Trophoblast cell (in vitro differentiated cells and primary cell): ENCODE measurements around the gene MYBPC1.
A peak's percentile ranks its signal among the peaks of the same experiment; 100 is the strongest.

Experiments used
- DNase-seq, 2 donors: peaks; one replicate each; pipeline ENCODE4 v3.0.0-alpha.2; 2016
- H2AFZ ChIP-seq: 2 replicates; pipeline ENCODE4 v1.6.1; 2013; ENCODE audit warnings: low read length, moderate library complexity, mild to moderate bottlenecking; ENCODE audit not compliant: insufficient read depth, poor library complexity
- H2AK5ac ChIP-seq: 2 replicates; pipeline ENCODE4 v1.6.1; 2013; ENCODE audit warnings: mild to moderate bottlenecking, low read length
- H2BK120ac ChIP-seq: 2 replicates; pipeline ENCODE4 v1.6.1; 2013; ENCODE audit warnings: low read length, mild to moderate bottlenecking, moderate library complexity; ENCODE audit not compliant: insufficient read depth, poor library complexity
- H2BK12ac ChIP-seq: 2 replicates; pipeline ENCODE4 v1.6.1; 2013; ENCODE audit warnings: mild to moderate bottlenecking, low read length, moderate library complexity
- H2BK5ac ChIP-seq: 2 replicates; pipeline ENCODE4 v1.6.1; 2013; ENCODE audit warnings: low read length, low read depth, moderate library complexity, mild to moderate bottlenecking; ENCODE audit not compliant: poor library complexity
- H3K14ac ChIP-seq: 2 replicates; pipeline ENCODE4 v1.6.1; 2013; ENCODE audit warnings: mild to moderate bottlenecking, low read length
- H3K18ac ChIP-seq: 2 replicates; pipeline ENCODE4 v1.6.1; 2013; ENCODE audit warnings: mild to moderate bottlenecking, low read length
- H3K23ac ChIP-seq: 2 replicates; pipeline ENCODE4 v1.6.1; 2013; ENCODE audit warnings: low read length
- H3K27ac ChIP-seq: 2 replicates; pipeline ENCODE4 v1.5.1; 2013; ENCODE audit warnings: low read depth, mild to moderate bottlenecking, inconsistent platforms, low read length, moderate library complexity
- H3K27me3 ChIP-seq: 2 replicates; pipeline ENCODE4 v1.6.1; 2013; ENCODE audit warnings: inconsistent platforms, mild to moderate bottlenecking, low read length, moderate library complexity; ENCODE audit not compliant: insufficient read depth
- H3K36me3 ChIP-seq, 2 experiments: 1 replicate in 1 of 2; 2 replicates in 1 of 2; pipeline ENCODE4 v1.6.1; 2013; ENCODE audit warnings: low read length in 2 of 2, mild to moderate bottlenecking in 2 of 2, moderate library complexity in 1 of 2; ENCODE audit not compliant: insufficient read depth in 2 of 2, control insufficient read depth in 1 of 2
- H3K4ac ChIP-seq: 2 replicates; pipeline ENCODE4 v1.6.1; 2013; ENCODE audit warnings: low read depth, mild to moderate bottlenecking, low read length, moderate library complexity
- H3K4me1 ChIP-seq, 2 experiments: 1 replicate in 1 of 2; 2 replicates in 1 of 2; pipeline ENCODE4 v1.6.1; 2013; ENCODE audit warnings: low read length in 2 of 2, mild to moderate bottlenecking in 2 of 2, moderate library complexity in 1 of 2; ENCODE audit not compliant: insufficient read depth in 2 of 2, control insufficient read depth in 1 of 2
- H3K4me2 ChIP-seq: 2 replicates; pipeline ENCODE4 v1.6.1; 2013; ENCODE audit warnings: inconsistent platforms, mild to moderate bottlenecking, low read length, moderate library complexity
- H3K4me3 ChIP-seq: 2 replicates; pipeline ENCODE4 v1.5.1; 2013; ENCODE audit warnings: mild to moderate bottlenecking, low read depth, low read length, inconsistent platforms
- H3K79me1 ChIP-seq: one replicate; pipeline ENCODE4 v1.6.1; 2013; ENCODE audit warnings: low read length
- H3K79me2 ChIP-seq: 2 replicates; pipeline ENCODE4 v1.6.1; 2013; ENCODE audit warnings: low read length, mild to moderate bottlenecking; ENCODE audit not compliant: control insufficient read depth, insufficient read depth, poor library complexity
- H3K9ac ChIP-seq: 2 replicates; pipeline ENCODE4 v1.6.1; 2013; ENCODE audit warnings: mild to moderate bottlenecking, low read length
- H3K9me3 ChIP-seq: 2 replicates; pipeline ENCODE4 v1.6.1; 2013; ENCODE audit warnings: low read depth, mild to moderate bottlenecking, control low read depth, inconsistent platforms, low read length; ENCODE audit not compliant: insufficient read depth
- H4K12ac ChIP-seq: 2 replicates; pipeline ENCODE4 v1.6.1; 2013; ENCODE audit warnings: low read depth, mild to moderate bottlenecking, low read length, moderate library complexity
- H4K8ac ChIP-seq: 2 replicates; pipeline ENCODE4 v1.6.1; 2013; ENCODE audit warnings: low read depth, mild to moderate bottlenecking, low read length, moderate library complexity
- H4K91ac ChIP-seq: one replicate; pipeline ENCODE4 v1.6.1; 2013; ENCODE audit warnings: low read depth, mild to moderate bottlenecking, low read length, moderate library complexity
- WGBS: extraction: QIAGEN DNeasy Blood & Tissue Kit; methylation state at CpG from one replicate; pipeline ENCODE4 v1.1.7; 2013; ENCODE audit warnings: missing lambda C conversion rate; ENCODE audit not compliant: insufficient read length, insufficient coverage; ENCODE audit errors: extremely low coverage; 5-methylcytosine and 5-hydroxymethylcytosine counted together

The MYBPC1 gene

DNA sequence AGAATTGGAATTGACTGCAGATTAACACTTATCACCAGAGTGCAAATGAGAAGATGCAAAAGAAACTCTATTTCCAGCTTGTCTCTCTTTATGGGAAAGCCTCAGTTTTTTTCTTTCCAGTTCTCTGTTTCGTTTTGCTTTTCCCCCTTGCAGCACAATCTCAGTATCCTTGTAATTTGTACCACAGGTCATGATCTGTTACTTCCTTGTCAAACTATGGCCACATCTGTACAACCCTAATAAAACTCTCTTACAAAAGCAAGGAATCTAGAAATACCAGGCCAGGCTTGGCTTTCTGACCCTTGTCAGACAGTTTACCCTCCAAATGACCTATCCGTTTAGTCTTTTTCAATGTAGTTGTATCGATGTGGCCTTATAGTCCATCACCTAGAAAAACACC, 33.9 kb downstream of the MYBPC1 start:
- H4K12ac ChIP-seq = no peak overlapping the region
- no peak overlapping the region for H2BK5ac ChIP-seq
- H3K18ac ChIP-seq = no peak overlapping the region
- no peak overlapping the region for H3K23ac ChIP-seq
- no peak overlapping the region for H4K8ac ChIP-seq
- no peak overlapping the region for H4K91ac ChIP-seq
- no peaks in the 10 kb centered on the region for H3K79me1 ChIP-seq
- no peak overlapping the region for H3K27ac ChIP-seq
- no peak overlapping the region for H3K4me2 ChIP-seq
- H3K4me1 ChIP-seq = no peaks in the 10 kb centered on the region
- no peaks in the 10 kb centered on the region for H3K79me2 ChIP-seq
- no peak overlapping the region for H3K9ac ChIP-seq
- no peak overlapping the region for H2AFZ ChIP-seq
- H2BK120ac ChIP-seq = no peak overlapping the region
- WGBS = no CpG with 5 or more reads among the region's 3 CpGs
- no peak overlapping the region for H3K4me3 ChIP-seq
- H3K4ac ChIP-seq = no peak overlapping the region
- no peak overlapping the region for H3K14ac ChIP-seq
- H3K27me3 ChIP-seq = no peaks in the 10 kb centered on the region
- H2AK5ac ChIP-seq = no peak overlapping the region
- H3K36me3 ChIP-seq = no peaks in the 10 kb centered on the region
- no peak for DNase-seq
- no peaks in the 10 kb centered on the region for H3K9me3 ChIP-seq
- no peak overlapping the region for H2BK12ac ChIP-seq

GRCh38 chr12:101634724-101635123, 40.0 kb downstream of the MYBPC1 start:
- no peaks in the 10 kb centered on the region for H3K36me3 ChIP-seq
- H2BK12ac ChIP-seq = no peak overlapping the region
- H3K9me3 ChIP-seq = no peaks in the 10 kb centered on the region
- no peaks in the 10 kb centered on the region for H3K27me3 ChIP-seq
- no peaks in the 10 kb centered on the region for H3K79me2 ChIP-seq
- H4K91ac ChIP-seq = no peak overlapping the region
- H2BK120ac ChIP-seq = no peak overlapping the region
- no peak overlapping the region for H2AK5ac ChIP-seq
- no peak overlapping the region for H2AFZ ChIP-seq
- no peak overlapping the region for H4K12ac ChIP-seq
- no peak overlapping the region for H3K9ac ChIP-seq
- DNase-seq = no peak
- H4K8ac ChIP-seq = no peak overlapping the region
- no peak overlapping the region for H3K27ac ChIP-seq
- H2BK5ac ChIP-seq = no peak overlapping the region
- no peak overlapping the region for H3K4me3 ChIP-seq
- WGBS = no CpG with 5 or more reads among the region's 2 CpGs
- no peak overlapping the region for H3K23ac ChIP-seq
- H3K4me2 ChIP-seq = no peak overlapping the region
- no peaks in the 10 kb centered on the region for H3K4me1 ChIP-seq
- no peaks in the 10 kb centered on the region for H3K79me1 ChIP-seq
- H3K18ac ChIP-seq = no peak overlapping the region
- H3K14ac ChIP-seq = no peak overlapping the region
- H3K4ac ChIP-seq = no peak overlapping the region

DNA sequence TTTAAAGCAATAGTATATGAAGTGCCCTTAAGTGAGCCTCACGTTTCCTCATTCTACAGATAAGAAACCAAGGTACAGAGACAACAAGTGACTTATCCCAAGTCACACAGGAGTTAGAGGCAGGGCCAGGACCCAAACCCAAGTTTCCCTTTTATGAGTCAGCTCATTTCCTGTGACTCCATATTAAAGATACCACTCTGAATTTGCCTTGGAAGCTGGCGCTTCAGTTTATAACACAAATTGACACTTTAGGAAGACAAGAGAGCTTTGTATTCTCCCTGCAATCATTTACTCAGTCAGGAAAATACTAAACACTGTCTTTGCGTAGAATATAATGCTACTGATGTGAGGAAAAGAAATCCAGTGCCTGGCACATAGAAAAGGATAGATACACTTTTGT, 43.2 kb downstream of the MYBPC1 start:
- Histone ChIP-seq H3K4me1 (peaks cover 0 to 2% of the 10 kb centered on the region in 2 experiments), H3K23ac (no peak overlapping the region), H3K4me2 (no peak overlapping the region), H3K79me1 (no peaks in the 10 kb centered on the region), H3K9ac (no peak overlapping the region), H4K12ac (no peak overlapping the region), H3K4me3 (no peak overlapping the region), H2AK5ac (no peak overlapping the region), H4K91ac (no peak overlapping the region), H2AFZ (no peak overlapping the region), H3K9me3 (no peaks in the 10 kb centered on the region), H3K4ac (no peak overlapping the region), H3K14ac (no peak overlapping the region), H3K27ac (no peak overlapping the region), H4K8ac (no peak overlapping the region), H2BK12ac (no peak overlapping the region), H2BK120ac (no peak overlapping the region), H2BK5ac (no peak overlapping the region), H3K36me3 (no peaks in the 10 kb centered on the region), H3K18ac (no peak overlapping the region), H3K27me3 (no peaks in the 10 kb centered on the region), H3K79me2 (no peaks in the 10 kb centered on the region)
- no peak for DNase-seq
- WGBS = no CpG with 5 or more reads among the region's 3 CpGs

- no peaks in the 10 kb centered on the region for H3K9me3 ChIP-seq
- H2AFZ ChIP-seq = no peak overlapping the region
- H4K8ac ChIP-seq = no peak overlapping the region
- no CpG with 5 or more reads among the region's 36 CpGs for WGBS
- H3K4ac ChIP-seq = no peak overlapping the region
- H3K79me2 ChIP-seq = no peaks in the 10 kb centered on the region
- H3K27me3 ChIP-seq = no peaks in the 10 kb centered on the region
- no peak overlapping the region for H3K23ac ChIP-seq
- H4K12ac ChIP-seq = no peak overlapping the region
- H2AK5ac ChIP-seq = no peak overlapping the region
- no peaks in the 10 kb centered on the region for H3K36me3 ChIP-seq
- H3K4me1 ChIP-seq = peaks cover 0 to 2% of the 10 kb centered on the region in 2 experiments
- no peak overlapping the region for H2BK5ac ChIP-seq
- H4K91ac ChIP-seq = no peak overlapping the region
- DNase-seq = peak; percentile 5 to 72
- no peak overlapping the region for H3K9ac ChIP-seq
- H2BK120ac ChIP-seq = no peak overlapping the region
- H3K4me2 ChIP-seq = peak overlapping the region; percentile 61
- no peak overlapping the region for H3K4me3 ChIP-seq
- H3K79me1 ChIP-seq = no peaks in the 10 kb centered on the region
- no peak overlapping the region for H3K14ac ChIP-seq
- no peak overlapping the region for H3K27ac ChIP-seq
- no peak overlapping the region for H3K18ac ChIP-seq
- H2BK12ac ChIP-seq = no peak overlapping the region
Measured at GRCh38 chr12:101642115-101643067, 47.6 kb downstream of the MYBPC1 start.
